ENCODE results near the gene CEP57L1.
A peak's percentile ranks its signal among the peaks of the same experiment; 100 is the strongest.

CEP57L1 gene

GRCh38 chr6:109095036-109095834, at the start of gene CEP57L1:
Gene CEP57L1, plus strand, starts transcription at chr6:109095507. Its CDS starts 49,715 bp downstream, at chr6:109145222.
- peak; percentile 91 for DNase-seq

- DNase-seq = no peak
Measured at GRCh38 chr6:109048176-109048575, 47.1 kb upstream of the CEP57L1 start.

DNA sequence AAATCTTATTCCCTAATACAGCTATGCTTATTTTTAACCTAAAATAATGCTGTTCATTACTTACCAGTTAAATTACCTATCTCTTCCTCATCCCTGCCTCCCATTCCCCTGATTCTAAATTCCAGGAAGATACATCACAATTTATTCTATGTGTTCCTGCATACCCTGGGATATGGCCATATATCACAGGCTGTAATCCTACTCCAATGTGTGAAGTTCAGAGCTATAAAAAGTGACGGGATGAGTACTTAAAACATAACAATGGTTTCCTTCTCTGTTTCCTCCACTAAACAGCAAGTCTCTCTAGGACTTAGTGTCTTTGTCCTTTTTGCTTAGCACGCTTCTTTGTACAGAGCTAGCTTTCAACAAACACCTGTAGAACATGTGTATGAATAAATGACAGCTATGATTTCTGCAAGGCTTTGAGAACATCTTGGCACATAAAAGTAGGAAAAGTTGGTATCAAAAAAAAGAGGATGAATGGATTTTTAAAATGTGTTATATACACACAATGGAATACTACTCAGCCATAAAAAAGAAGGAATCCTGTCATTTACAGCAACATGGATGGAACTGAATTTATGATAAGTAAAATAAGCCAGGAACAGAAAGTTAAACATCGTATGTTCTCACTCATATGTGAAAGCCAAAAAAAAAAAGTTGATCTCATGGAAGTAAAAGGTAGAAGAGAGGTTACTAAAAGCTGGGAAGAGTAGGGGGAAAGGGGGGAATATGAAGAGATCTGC, 46.5 kb upstream of the CEP57L1 start:
- no peak for DNase-seq

DNA sequence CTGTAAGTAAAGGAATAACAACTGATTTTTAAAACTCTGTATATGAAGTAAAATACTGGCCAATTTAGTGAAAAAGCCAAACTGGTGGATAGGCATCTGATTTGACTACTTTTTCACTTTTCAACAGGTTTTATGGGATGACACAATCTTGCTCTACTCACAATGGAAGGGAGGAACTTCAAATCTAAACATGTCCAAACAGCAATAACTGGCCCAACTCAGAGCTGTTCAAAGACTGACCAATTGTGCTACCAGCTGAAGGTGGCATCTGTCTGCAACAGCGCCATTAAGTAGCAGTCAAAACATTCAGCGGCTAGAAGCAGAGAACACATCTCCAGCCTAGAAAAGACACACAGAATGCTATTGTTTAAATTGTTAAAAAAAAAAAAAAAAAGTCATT, 45.3 kb upstream of the CEP57L1 start:
- DNase-seq = no peak

- no peak for DNase-seq
Measured at GRCh38 chr6:109050447-109051102, 44.7 kb upstream of the CEP57L1 start.

DNA sequence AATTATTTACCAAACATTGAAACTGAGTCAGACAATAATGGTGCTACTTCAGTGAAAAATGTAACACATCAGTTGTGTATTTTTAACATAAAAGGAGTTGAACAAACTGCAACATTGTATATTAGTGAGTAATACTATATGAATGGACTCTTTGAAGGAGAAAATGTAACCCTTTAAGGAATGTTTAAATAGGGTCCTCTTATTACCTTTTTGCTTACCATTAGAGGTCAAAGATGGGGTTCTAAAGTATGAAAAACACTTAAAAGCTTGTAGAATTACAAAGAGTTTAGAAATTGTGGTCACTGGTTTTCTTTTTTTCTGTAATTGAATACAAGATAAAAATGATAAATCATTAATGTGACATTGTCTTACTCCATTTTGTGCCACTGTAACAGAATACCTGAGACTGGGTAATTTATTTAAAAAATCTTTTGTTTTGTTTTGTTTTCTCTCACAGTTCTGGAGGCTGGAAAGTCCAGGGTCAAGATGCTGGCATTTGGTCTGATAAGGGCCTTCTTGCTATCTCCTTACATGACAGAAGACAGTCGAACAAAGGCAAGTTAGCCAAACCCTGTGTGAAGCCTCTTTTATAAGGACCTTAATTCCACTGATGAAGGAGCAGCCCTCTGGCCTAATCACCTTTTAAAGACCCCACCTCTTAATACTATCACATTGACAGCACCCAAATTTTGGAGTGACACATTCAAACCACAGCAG, 43.8 kb upstream of the CEP57L1 start:
- DNase-seq = no peak

DNA sequence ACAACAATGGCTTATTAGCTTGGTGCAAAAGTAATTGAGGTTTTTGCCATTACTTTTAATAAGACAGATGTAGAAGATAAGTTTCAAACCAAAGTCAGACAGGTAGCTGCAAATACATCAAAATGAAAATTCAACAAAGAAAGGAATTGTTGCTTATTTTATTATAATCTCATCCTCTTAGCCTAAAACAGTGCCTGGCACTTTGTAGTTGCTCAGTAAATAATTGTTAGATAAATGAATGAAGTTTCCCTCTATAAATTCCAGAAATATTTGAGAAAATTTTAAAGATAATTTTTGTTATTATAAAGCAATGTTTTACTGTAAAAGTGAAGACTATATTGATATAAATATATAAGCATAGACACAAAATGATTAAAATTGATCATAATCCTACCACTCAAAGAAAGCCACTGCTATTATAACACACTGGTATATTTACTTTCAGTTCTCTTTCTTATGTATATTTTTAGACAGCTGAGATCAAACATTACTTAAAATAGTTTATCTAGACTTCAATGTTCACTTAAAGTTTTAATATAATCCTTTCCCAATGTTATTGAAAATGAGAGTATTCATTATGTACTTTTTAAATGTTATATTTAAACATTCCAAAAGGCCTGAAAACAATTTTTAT, 43.2 kb upstream of the CEP57L1 start:
- no peak for DNase-seq

- DNase-seq = no peak
Measured at GRCh38 chr6:109052852-109053251, 42.5 kb upstream of the CEP57L1 start.

GRCh38 chr6:109053336-109053735, 42.0 kb upstream of the CEP57L1 start:
- no peak for DNase-seq

GRCh38 chr6:109055771-109056235, 39.5 kb upstream of the CEP57L1 start:
- no peak for DNase-seq

DNA sequence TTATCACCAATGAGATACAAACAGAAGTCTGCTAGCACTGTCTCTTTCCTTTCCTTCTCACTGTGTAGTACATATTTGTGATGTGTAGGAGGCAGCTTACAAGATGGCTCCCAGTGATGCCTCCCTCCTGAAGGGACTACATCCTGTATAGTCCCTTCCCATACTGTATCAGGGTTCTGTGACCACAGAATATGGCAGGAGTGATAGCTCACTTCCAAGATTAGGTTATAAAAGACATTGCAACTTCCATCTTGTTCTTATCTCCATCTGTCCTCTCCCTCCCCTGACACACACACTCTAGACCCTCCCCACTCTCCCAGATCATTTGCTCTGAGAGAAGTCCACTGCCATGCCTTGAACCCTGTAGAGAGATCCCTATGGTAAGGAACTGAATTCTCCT, 38.6 kb upstream of the CEP57L1 start:
- no peak for DNase-seq

DNA sequence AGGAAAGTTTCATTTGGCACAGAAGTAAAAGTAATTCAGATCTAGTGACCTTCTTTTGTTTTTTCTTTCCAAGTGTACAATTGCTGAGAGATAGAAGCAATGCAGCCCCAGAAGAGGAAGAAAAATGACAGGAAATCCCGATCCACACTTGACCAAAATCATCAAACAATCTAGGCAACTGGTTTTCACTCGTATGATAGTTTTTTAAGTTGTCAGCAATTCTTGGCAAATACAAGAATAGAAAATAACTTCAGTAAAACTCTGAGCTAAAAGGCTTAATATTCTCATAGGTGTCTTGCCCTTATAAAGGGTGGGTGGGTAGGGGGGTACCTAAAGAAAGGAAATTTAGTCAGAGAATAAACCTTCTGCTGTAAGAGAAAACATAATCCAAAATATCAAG, 36.7 kb upstream of the CEP57L1 start:
- DNase-seq = no peak

DNA sequence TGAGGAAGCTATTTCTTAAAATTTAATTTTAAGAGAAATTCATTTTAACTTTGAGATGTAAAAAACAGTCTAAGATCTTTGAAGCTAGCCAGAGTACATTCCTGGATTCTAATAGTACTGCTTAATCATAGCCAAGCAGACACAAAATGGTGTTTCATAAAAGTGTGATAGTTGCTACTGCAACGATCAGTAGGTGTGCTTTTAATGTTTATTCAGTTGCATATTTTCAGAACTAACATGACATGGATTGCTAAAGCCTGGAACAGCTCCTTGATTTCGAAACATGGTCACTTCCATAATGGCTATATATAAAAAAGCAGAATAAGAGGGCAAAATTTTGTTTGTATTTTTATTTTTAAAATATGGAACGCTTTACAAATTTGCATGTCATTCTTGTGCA, 36.2 kb upstream of the CEP57L1 start:
- DNase-seq = no peak

GRCh38 chr6:109059571-109060021, 35.7 kb upstream of the CEP57L1 start:
- DNase-seq = no peak

DNA sequence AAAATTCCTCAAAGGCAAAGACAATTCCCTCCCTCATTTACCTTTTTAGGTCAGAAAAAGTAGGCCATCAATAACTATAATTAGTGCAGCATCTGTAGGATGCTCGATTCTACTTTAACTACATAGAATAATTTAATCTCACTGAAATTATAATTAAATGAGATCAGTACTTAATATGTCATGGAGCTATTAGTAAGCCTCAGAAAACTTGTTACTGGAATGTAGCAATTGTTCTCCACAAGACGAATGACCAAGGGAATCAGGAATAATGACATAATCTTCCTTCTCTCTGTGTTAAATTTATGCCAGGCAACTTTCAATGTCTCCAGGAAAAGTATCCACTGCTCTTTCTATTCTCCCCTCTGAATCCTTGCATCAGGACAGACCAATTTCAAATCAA, 34.7 kb upstream of the CEP57L1 start:
- no peak for DNase-seq

GRCh38 chr6:109062216-109062615, 33.1 kb upstream of the CEP57L1 start:
- no peak for DNase-seq

GRCh38 chr6:109062767-109063352, 32.4 kb upstream of the CEP57L1 start:
- no peak for DNase-seq

- no peak for DNase-seq
Measured at GRCh38 chr6:109069746-109070145, 25.6 kb upstream of the CEP57L1 start.

- DNase-seq = no peak
Measured at GRCh38 chr6:109071125-109071917, 24.0 kb upstream of the CEP57L1 start.

DNA sequence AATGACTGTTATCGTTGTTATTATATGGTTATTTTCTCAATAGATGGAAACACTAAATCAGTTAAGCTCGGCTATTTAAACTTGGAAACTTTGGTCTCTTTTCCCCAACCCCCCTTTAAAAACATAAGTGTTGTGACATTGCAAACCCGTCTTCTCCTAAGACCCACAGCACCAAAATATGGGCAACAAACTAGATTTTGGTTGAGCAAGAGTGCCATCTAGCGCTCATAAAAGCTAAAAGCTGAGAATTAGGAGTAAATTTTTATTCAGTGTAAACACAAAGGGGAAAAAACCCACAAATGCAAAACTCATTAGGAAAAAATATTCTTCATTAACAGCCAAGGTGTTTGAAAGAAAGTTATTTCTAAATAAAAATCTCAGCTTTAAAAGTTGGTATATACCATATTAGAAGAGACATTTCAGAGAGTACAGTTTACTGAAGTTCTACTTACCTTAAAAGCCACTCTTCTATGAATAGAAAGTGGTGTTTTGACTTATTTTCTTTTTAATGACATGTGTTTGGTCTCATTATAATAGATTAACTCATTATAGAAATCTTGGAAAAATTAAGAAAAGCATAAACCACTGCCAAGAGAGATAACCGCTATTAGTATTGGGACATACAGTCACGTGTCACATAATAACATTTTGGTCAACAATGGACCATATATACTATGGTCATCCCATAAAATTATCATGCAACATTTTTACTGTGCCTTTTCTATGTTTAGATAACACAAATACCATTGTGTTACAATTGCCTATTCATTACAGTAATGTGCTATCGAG, 21.8 kb upstream of the CEP57L1 start:
- DNase-seq = no peak

- no peak for DNase-seq
Measured at GRCh38 chr6:109074133-109074415, 21.2 kb upstream of the CEP57L1 start.
